ENCODE measurements around the gene SASH3.

SASH3 gene

GRCh38 chrX:129772796-129773431, 6.8 kb upstream of the SASH3 start:
- TF ChIP-seq CREB1 (IDR thresholded peaks at IDR 0.05; ENCODE audit: low read depth) (no peak), FOXM1 (IDR thresholded peaks at IDR 0.05; ENCODE audit: borderline replicate concordance, low read depth) (no peak), MAX (IDR thresholded peaks at IDR 0.05) (no peak), RAD21 (IDR thresholded peaks at IDR 0.05; ENCODE audit: low read depth) (no peak)

GRCh38 chrX:129773649-129774458, 5.9 kb upstream of the SASH3 start:
- TF ChIP-seq FOXM1 (IDR thresholded peaks at IDR 0.05; ENCODE audit: borderline replicate concordance, low read depth) (no peak), TEAD4 (IDR thresholded peaks at IDR 0.05) (no peak), NFIC (IDR thresholded peaks at IDR 0.05) (no peak), CREB1 (IDR thresholded peaks at IDR 0.05; ENCODE audit: low read depth) (no peak), TCF12 (IDR thresholded peaks at IDR 0.05; ENCODE audit: low read depth) (no peak), MAX (IDR thresholded peaks at IDR 0.05) (no peak)

GRCh38 chrX:129777218-129778030, 2.3 kb upstream of the SASH3 start:
- TF ChIP-seq FOXM1 (IDR thresholded peaks at IDR 0.05; ENCODE audit: borderline replicate concordance, low read depth) (no peak), CEBPB (IDR thresholded peaks at IDR 0.05) (no peak), EGR1 (IDR thresholded peaks at IDR 0.05) (no peak), EP300 (IDR thresholded peaks at IDR 0.05; ENCODE audit: borderline replicate concordance) (no peak), CREB1 (IDR thresholded peaks at IDR 0.05; ENCODE audit: low read depth) (no peak), RAD21 (IDR thresholded peaks at IDR 0.05; ENCODE audit: low read depth) (no peak), NFIC (IDR thresholded peaks at IDR 0.05) (no peak), MAX (IDR thresholded peaks at IDR 0.05) (no peak), ZBTB7A (IDR thresholded peaks at IDR 0.05; ENCODE audit: low read depth) (no peak), TEAD4 (IDR thresholded peaks at IDR 0.05) (no peak), TAF1 (IDR thresholded peaks at IDR 0.05; ENCODE audit: low read depth) (no peak), USF1 (IDR thresholded peaks at IDR 0.05) (no peak), YY1 (IDR thresholded peaks at IDR 0.05; ENCODE audit: low read depth) (no peak)

- TF ChIP-seq CEBPB (IDR thresholded peaks at IDR 0.05) (no peak), ZBTB7A (IDR thresholded peaks at IDR 0.05; ENCODE audit: low read depth) (no peak), RAD21 (IDR thresholded peaks at IDR 0.05; ENCODE audit: low read depth) (no peak), TCF12 (IDR thresholded peaks at IDR 0.05; ENCODE audit: low read depth) (no peak), TEAD4 (IDR thresholded peaks at IDR 0.05) (no peak), TAF1 (IDR thresholded peaks at IDR 0.05; ENCODE audit: low read depth) (no peak), MAX (IDR thresholded peaks at IDR 0.05) (no peak), NFIC (IDR thresholded peaks at IDR 0.05) (no peak), REST (IDR thresholded peaks at IDR 0.05; ENCODE audit: low read depth) (no peak), YY1 (IDR thresholded peaks at IDR 0.05; ENCODE audit: low read depth) (no peak), EP300 (IDR thresholded peaks at IDR 0.05; ENCODE audit: borderline replicate concordance) (no peak)
These were observed 570 bp upstream of the SASH3 start for GRCh38 chrX:129779086-129779672.

GRCh38 chrX:129780441-129781105, 824 bp downstream of the SASH3 start:
- TF ChIP-seq MAX (IDR thresholded peaks at IDR 0.05) (no peak), TEAD4 (IDR thresholded peaks at IDR 0.05) (no peak), CREB1 (IDR thresholded peaks at IDR 0.05; ENCODE audit: low read depth) (no peak), NFIC (IDR thresholded peaks at IDR 0.05) (no peak), TAF1 (IDR thresholded peaks at IDR 0.05; ENCODE audit: low read depth) (no peak), CEBPB (IDR thresholded peaks at IDR 0.05) (no peak), EGR1 (IDR thresholded peaks at IDR 0.05) (no peak), REST (IDR thresholded peaks at IDR 0.05; ENCODE audit: low read depth) (no peak), TCF12 (IDR thresholded peaks at IDR 0.05; ENCODE audit: low read depth) (no peak), FOXM1 (IDR thresholded peaks at IDR 0.05; ENCODE audit: borderline replicate concordance, low read depth) (no peak)
